ENCODE results near the gene NR1D2.

DNA sequence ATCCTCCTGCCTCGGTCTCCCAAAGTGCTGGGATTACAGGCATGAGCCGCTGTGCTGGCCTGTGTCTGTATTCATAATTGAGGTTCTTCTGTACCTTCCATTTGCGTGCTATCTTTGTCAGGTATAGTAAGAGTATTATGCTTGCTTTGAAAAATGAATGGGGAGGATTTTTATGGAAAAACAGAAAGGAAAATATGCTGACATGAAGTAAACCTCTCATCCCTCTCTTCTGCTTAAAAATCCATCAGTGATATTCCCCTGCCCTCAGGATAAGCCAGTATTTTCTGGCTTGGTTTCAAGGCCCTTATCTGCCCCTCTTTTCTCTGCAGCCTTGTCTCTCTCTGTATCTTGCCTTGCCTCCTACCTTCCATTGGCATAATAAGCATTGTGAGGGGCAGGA, 80.7 kb downstream of the NR1D2 start:
- TF ChIP-seq POLR2AphosphoS5 (IDR thresholded peaks at IDR 0.05; ENCODE audit: low read depth, low read length) = no peak
- TF ChIP-seq PAX5 (IDR thresholded peaks at IDR 0.05; ENCODE audit: insufficient read depth, low read length, severe bottlenecking) = no peak
- TF ChIP-seq POLR2A (IDR thresholded peaks at IDR 0.05; ENCODE audit: low read depth, low read length) = no peak
- TF ChIP-seq TAF1 (IDR thresholded peaks at IDR 0.05; ENCODE audit: low read depth, low read length) = no peak

All from GM12891 (cell line).